PC-3 (cell line): ENCODE measurements around the gene COL27A1. TPM values are rescaled to one million over a fixed set of nuclear protein-coding genes. Genes with fewer than 3 reads are reported as not detected.

Experiments used
- ATAC-seq: fragments of 200-7000 bp; cut with Tn5 transposase; 2 replicates; pipeline ENCODE4 v1.9.1; 2020; ENCODE audit warnings: mild to moderate bottlenecking, moderate library complexity
- BruUV-seq: library from RNA; stranded (reverse); fragments of 400-500 nt; replicated peaks from 2 replicates; lab custom pipeline; 2021; lab: Mats Ljungman, UMichigan
- CTCF ChIA-PET: fragments of 300-600 bp; sonication (Branson Sonifier 250); formaldehyde crosslinking; loops from one replicate; lab custom pipeline; 2022; ENCODE audit warnings: antibody characterized with exemption; lab: Charles Lee
- POLR2A ChIA-PET: fragments of 300-600 bp; sonication (Branson Sonifier 250); formaldehyde crosslinking; loops from one replicate; lab custom pipeline; 2022; ENCODE audit warnings: antibody characterized with exemption; ENCODE audit not compliant: unreplicated experiment; lab: Charles Lee
- DNase-seq: peaks from one replicate; pipeline ENCODE4 v3.0.0-alpha.2; 2015
- H2AFZ ChIP-seq: fragments of 300-600 bp; sonication (generic); 2 replicates; pipeline ENCODE4 v1.6.0; 2016; ENCODE audit warnings: antibody characterized with exemption, low read length
- H3F3A ChIP-seq: fragments of 300-600 bp; sonication (generic); one replicate; pipeline ENCODE4 v1.6.0; 2017; ENCODE audit warnings: antibody characterized with exemption, low read length, control low read depth, mild to moderate bottlenecking; ENCODE audit not compliant: unreplicated experiment
- H3K27ac ChIP-seq: fragments of 300-600 bp; sonication (generic); 2 replicates; pipeline ENCODE4 v1.5.1; 2016; ENCODE audit warnings: mild to moderate bottlenecking, low read length
- H3K27me3 ChIP-seq: fragments of 300-600 bp; sonication (generic); 2 replicates; pipeline ENCODE4 v1.6.1; 2016; ENCODE audit warnings: low read length, mixed read lengths
- H3K36me3 ChIP-seq: fragments of 300-600 bp; sonication (generic); 2 replicates; pipeline ENCODE4 v1.6.1; 2016; ENCODE audit warnings: low read depth, mixed run types, low read length, mixed read lengths
- H3K4me1 ChIP-seq: fragments of 300-600 bp; sonication (generic); 2 replicates; pipeline ENCODE4 v1.5.1; 2016; ENCODE audit warnings: low read length; ENCODE audit not compliant: insufficient read depth
- H3K4me2 ChIP-seq: fragments of 300-600 bp; sonication (generic); 2 replicates; pipeline ENCODE4 v1.6.0; 2016; ENCODE audit warnings: low read length
- H3K4me3 ChIP-seq: fragments of 300-600 bp; sonication (generic); 2 replicates; pipeline ENCODE4 v1.5.1; 2016; ENCODE audit warnings: mild to moderate bottlenecking, low read length, mixed read lengths
- H3K79me2 ChIP-seq: fragments of 300-600 bp; sonication (generic); 2 replicates; pipeline ENCODE4 v1.6.1; 2017; ENCODE audit warnings: low read length, mixed read lengths
- H3K9ac ChIP-seq: fragments of 300-600 bp; sonication (generic); 2 replicates; pipeline ENCODE4 v1.6.0; 2016; ENCODE audit warnings: mild to moderate bottlenecking, low read length
- H3K9me2 ChIP-seq: fragments of 300-600 bp; sonication (generic); replicated peaks from 2 replicates; pipeline ENCODE4 v1.6.1; 2016; ENCODE audit warnings: mixed run types, low read length, mixed read lengths
- H3K9me3 ChIP-seq: fragments of 300-600 bp; sonication (generic); 2 replicates; pipeline ENCODE4 v1.6.1; 2016; ENCODE audit warnings: low read length, mixed read lengths
- H4K20me1 ChIP-seq: fragments of 300-600 bp; sonication (generic); 2 replicates; pipeline ENCODE4 v1.6.1; 2016; ENCODE audit warnings: low read length, mixed read lengths
- EZH2 ChIP-seq: fragments of 300-600 bp; sonication (generic); IDR thresholded peaks from one replicate; pipeline ENCODE4 v1.6.1; 2017; ENCODE audit warnings: antibody characterized with exemption, mild to moderate bottlenecking, low read length; ENCODE audit not compliant: unreplicated experiment
- EZH2phosphoT487 ChIP-seq: fragments of 300-600 bp; sonication (generic); IDR thresholded peaks from 2 replicates; pipeline ENCODE4 v1.6.1; 2018; ENCODE audit warnings: mild to moderate bottlenecking, antibody characterized with exemption, low read length, borderline replicate concordance
- intact Hi-C: fragments of 100-400 bp; cut with micrococcal nuclease; formaldehyde crosslinking; loops from 2 replicates; pipeline ENCODE4 v1.9.0; 2023
- total RNA-seq: library from RNA; depleted of rRNA; stranded (reverse); fragments of >200 nt; gene quantifications from 2 replicates; pipeline ENCODE4 v1.2.3, GENCODE V29; 2014
- TF ChIP-seq, protein P1 (sequence below): fragments of 300-600 bp; sonication (generic); conservative IDR thresholded peaks from 2 replicates; pipeline ENCODE4 v1.5.1; 2017; ENCODE audit warnings: antibody characterized with exemption, low read depth, mild to moderate bottlenecking, low read length

Gene COL27A1
- total RNA-seq, 1 experiment from 2014 or later = 4.3 TPM

DNA sequence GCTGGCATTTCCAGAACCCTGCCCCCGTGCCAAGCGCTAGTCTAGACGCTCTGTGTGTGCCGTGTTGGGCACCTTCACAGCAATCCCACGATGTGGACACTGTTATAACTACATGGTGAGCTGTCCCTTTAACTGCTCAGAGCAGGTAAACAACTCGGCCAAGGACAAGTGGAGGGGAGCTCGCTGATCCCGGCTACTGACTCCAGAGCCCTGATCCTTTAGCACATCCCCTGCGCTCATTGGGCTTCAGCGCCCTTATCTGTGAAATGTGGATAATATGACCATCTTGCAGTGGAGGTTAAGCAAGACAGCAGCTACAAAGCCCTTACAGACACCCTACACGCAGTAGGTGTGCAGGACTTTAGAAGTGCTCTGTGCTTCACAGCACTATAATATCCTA is 190.8 kb downstream of the COL27A1 start:
- Histone ChIP-seq H3K4me3 (no peak overlapping the region), H3K36me3 (no peaks in the 10 kb centered on the region; the same call in 1 of the 2 replicates), H2AFZ (no peak overlapping the region), H3K79me2 (no peaks in the 10 kb centered on the region), H3F3A (no peaks in the 10 kb centered on the region), H3K4me2 (no peak overlapping the region), H3K27ac (no peak overlapping the region), H4K20me1 (no peaks in the 10 kb centered on the region), H3K9ac (no peak overlapping the region), H3K9me2 (no peaks in the 10 kb centered on the region), H3K9me3 (no peaks in the 10 kb centered on the region), H3K27me3 (no peaks in the 10 kb centered on the region), H3K4me1 (peaks cover 12% of the 10 kb centered on the region)
- ChIA-PET POLR2A (no interaction called here), CTCF (no interaction called here)
- ATAC-seq (no peak), DNase-seq (no peak)
- BruUV-seq = no TSS peak
- intact Hi-C loops = no loop called here
- no peak for TF ChIP-seq EZH2
- TF ChIP-seq, protein P1, sequence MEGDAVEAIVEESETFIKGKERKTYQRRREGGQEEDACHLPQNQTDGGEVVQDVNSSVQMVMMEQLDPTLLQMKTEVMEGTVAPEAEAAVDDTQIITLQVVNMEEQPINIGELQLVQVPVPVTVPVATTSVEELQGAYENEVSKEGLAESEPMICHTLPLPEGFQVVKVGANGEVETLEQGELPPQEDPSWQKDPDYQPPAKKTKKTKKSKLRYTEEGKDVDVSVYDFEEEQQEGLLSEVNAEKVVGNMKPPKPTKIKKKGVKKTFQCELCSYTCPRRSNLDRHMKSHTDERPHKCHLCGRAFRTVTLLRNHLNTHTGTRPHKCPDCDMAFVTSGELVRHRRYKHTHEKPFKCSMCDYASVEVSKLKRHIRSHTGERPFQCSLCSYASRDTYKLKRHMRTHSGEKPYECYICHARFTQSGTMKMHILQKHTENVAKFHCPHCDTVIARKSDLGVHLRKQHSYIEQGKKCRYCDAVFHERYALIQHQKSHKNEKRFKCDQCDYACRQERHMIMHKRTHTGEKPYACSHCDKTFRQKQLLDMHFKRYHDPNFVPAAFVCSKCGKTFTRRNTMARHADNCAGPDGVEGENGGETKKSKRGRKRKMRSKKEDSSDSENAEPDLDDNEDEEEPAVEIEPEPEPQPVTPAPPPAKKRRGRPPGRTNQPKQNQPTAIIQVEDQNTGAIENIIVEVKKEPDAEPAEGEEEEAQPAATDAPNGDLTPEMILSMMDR = no peak
- no peak for TF ChIP-seq EZH2phosphoT487

DNA sequence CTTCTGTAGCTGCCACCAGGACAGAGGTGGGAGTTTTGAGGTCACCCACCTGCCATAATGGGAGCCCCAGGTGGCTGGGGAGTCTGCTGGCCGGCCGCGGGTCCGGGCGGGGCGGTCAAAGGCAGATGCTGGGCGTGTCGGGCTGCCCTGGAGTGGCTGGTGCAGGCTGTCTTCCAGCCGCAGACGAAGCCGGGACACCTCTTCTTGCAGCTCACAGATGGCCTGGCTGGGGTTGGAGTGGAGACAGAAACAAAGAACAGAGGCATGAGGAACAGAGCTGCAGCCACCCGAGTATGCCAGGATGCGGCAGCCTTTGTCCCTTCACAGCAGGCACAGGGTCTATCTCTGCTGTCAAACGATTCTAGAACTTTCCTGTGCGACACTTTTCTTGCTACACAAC is 192.3 kb downstream of the COL27A1 start:
- Histone ChIP-seq H3K36me3 (no peaks in the 10 kb centered on the region; the same call in 1 of the 2 replicates), H2AFZ (no peak overlapping the region), H3K9me3 (no peaks in the 10 kb centered on the region), H3K9me2 (no peaks in the 10 kb centered on the region), H3K27me3 (no peaks in the 10 kb centered on the region), H3K4me1 (peaks cover 12% of the 10 kb centered on the region), H4K20me1 (no peaks in the 10 kb centered on the region), H3K4me2 (no peak overlapping the region), H3K4me3 (no peak overlapping the region), H3F3A (no peaks in the 10 kb centered on the region), H3K79me2 (no peaks in the 10 kb centered on the region), H3K9ac (no peak overlapping the region), H3K27ac (no peak overlapping the region)
- intact Hi-C loops = no loop called here
- no peak for ATAC-seq
- TF ChIP-seq EZH2phosphoT487 = no peak
- no peak for TF ChIP-seq EZH2
- TF ChIP-seq, protein P1 = no peak
- ChIA-PET POLR2A (no interaction called here), CTCF (no interaction called here)
- no peak for DNase-seq
- no TSS peak for BruUV-seq

DNA sequence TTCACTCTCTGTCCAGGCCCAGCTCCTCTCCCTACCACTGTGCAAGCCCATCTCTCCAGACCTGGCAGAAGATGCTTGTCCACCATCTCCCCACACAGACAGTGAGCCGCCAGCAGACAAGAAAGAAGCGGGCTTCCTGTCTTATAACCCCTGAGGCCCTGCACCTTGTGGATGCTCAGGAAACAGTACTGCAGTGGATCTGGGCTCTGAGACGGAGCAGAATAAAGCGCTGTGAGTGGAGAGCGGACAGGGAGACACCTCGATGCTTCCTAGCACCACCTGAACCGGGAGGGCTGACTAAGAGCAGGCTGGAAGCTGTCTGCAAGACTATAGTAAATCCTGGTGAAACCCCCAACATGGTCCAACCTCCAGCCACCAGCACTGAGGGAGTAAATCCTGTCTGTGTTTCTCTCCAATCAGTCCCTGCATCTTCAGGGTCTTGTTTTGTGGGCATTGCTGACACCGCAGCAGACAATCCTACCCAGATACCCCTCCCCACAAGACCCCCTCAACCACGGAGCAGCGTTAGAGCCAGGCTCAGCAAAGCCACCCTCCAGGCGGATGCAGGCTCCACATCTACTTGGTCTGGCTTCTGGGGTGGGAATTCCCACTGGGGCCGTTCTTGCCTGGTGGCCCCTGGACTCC is 193.0 kb downstream of the COL27A1 start:
- H3K4me3 ChIP-seq = no peak overlapping the region
- H3F3A ChIP-seq = no peaks in the 10 kb centered on the region
- no peak overlapping the region for H3K4me2 ChIP-seq
- intact Hi-C loops = no loop called here
- peaks cover 12% of the 10 kb centered on the region for H3K4me1 ChIP-seq
- H3K9me2 ChIP-seq = no peaks in the 10 kb centered on the region
- H3K9ac ChIP-seq = no peak overlapping the region
- POLR2A ChIA-PET = no interaction called here
- DNase-seq = no peak
- no peak for TF ChIP-seq EZH2phosphoT487
- TF ChIP-seq EZH2 = no peak
- no peaks in the 10 kb centered on the region for H3K9me3 ChIP-seq
- no peaks in the 10 kb centered on the region for H4K20me1 ChIP-seq
- H3K27ac ChIP-seq = peak overlapping the region; percentile 12; the same call in 1 of the 2 replicates
- no peaks in the 10 kb centered on the region for H3K79me2 ChIP-seq
- H3K27me3 ChIP-seq = no peaks in the 10 kb centered on the region
- BruUV-seq = no TSS peak
- H2AFZ ChIP-seq = no peak overlapping the region
- no peak for ATAC-seq
- H3K36me3 ChIP-seq = no peaks in the 10 kb centered on the region; the same call in 1 of the 2 replicates
- CTCF ChIA-PET = no interaction called here
